Activated naive CD4-positive, alpha-beta T cell treated with anti-CD3 and anti-CD28 coated beads, Interleukin-2, amount 10 ng/mL, durations not matched to agents 7 days and 5 days (primary cell): Measurements from ENCODE around the gene MCF2L2.

Experiments used
- CTCF ChIA-PET: fragments of 350-600 bp; sonication (Branson Sonifier 250); formaldehyde crosslinking; loops from one replicate; lab custom pipeline; 2021; ENCODE audit warnings: antibody characterized with exemption; lab: Charles Lee
- DNase-seq: peaks from one replicate; pipeline ENCODE4 v3.0.0-alpha.2; 2020
- H3K27ac Mint-ChIP-seq: one replicate; pipeline ENCODE4 v1.8.0; 2021; ENCODE audit warnings: mild to moderate bottlenecking, moderate library complexity, mixed read lengths
- H3K27me3 Mint-ChIP-seq: one replicate; pipeline ENCODE4 v1.8.0; 2021; ENCODE audit warnings: mild to moderate bottlenecking, mixed read lengths
- H3K36me3 Mint-ChIP-seq: one replicate; pipeline ENCODE4 v1.8.0; 2021; ENCODE audit warnings: mixed read lengths
- H3K4me1 Mint-ChIP-seq: one replicate; pipeline ENCODE4 v1.8.0; 2021; ENCODE audit warnings: mixed read lengths
- H3K4me3 Mint-ChIP-seq: one replicate; pipeline ENCODE4 v1.8.0; 2021; ENCODE audit warnings: mild to moderate bottlenecking, moderate library complexity, mixed read lengths
- H3K9me3 Mint-ChIP-seq: one replicate; pipeline ENCODE4 v1.8.0; 2021; ENCODE audit warnings: mixed read lengths

MCF2L2 gene

GRCh38 chr3:183161552-183162336, 266.7 kb downstream of the MCF2L2 start:
- H3K9me3 Mint-ChIP-seq = no peaks in the 10 kb centered on the region
- CTCF ChIA-PET = interaction anchor here (0.5 to 1.6 kb wide), 3 partner anchors 23 to 249 kb away, joined by 3 to 4 read pairs (median 4); no protein-coding TSS in a partner anchor
- peak overlapping the region; percentile 83 for H3K4me3 Mint-ChIP-seq
- H3K4me1 Mint-ChIP-seq = peaks cover 22% of the 10 kb centered on the region
- peak overlapping the region; percentile 28 for H3K27ac Mint-ChIP-seq
- no peaks in the 10 kb centered on the region for H3K36me3 Mint-ChIP-seq
- peak; percentile 27 for DNase-seq
- H3K27me3 Mint-ChIP-seq = peaks cover 7% of the 10 kb centered on the region

- no peak overlapping the region for H3K4me3 Mint-ChIP-seq
- H3K36me3 Mint-ChIP-seq = no peaks in the 10 kb centered on the region
- CTCF ChIA-PET = interaction anchor here (1.6 kb wide), 1 partner anchor 24 kb away, joined by 4 read pairs; no protein-coding TSS in a partner anchor
Observed at GRCh38 chr3:183160616-183161015, 267.8 kb downstream of the MCF2L2 start.

GRCh38 chr3:183159333-183159732, 269.1 kb downstream of the MCF2L2 start:
- H3K27ac Mint-ChIP-seq = no peak overlapping the region
- H3K27me3 Mint-ChIP-seq = peaks cover 7% of the 10 kb centered on the region
- no peak for DNase-seq
- no peak overlapping the region for H3K4me3 Mint-ChIP-seq
- H3K36me3 Mint-ChIP-seq = no peaks in the 10 kb centered on the region
- H3K9me3 Mint-ChIP-seq = no peaks in the 10 kb centered on the region
- CTCF ChIA-PET = no interaction called here
- peaks cover 22% of the 10 kb centered on the region for H3K4me1 Mint-ChIP-seq

More at GRCh38 chr3:183160616-183161015, 267.8 kb downstream of the MCF2L2 start:
- Mint-ChIP-seq H3K27me3 (peaks cover 7% of the 10 kb centered on the region), H3K27ac (no peak overlapping the region), H3K9me3 (no peaks in the 10 kb centered on the region), H3K4me1 (peaks cover 22% of the 10 kb centered on the region)
- DNase-seq = no peak

- Mint-ChIP-seq H3K4me1 (peaks cover 22% of the 10 kb centered on the region), H3K9me3 (no peaks in the 10 kb centered on the region), H3K27me3 (peaks cover 6% of the 10 kb centered on the region), H3K27ac (no peak overlapping the region), H3K36me3 (no peaks in the 10 kb centered on the region), H3K4me3 (no peak overlapping the region)
- CTCF ChIA-PET = no interaction called here
- no peak for DNase-seq
Observed at GRCh38 chr3:183158551-183159006, 269.8 kb downstream of the MCF2L2 start.

GRCh38 chr3:183158113-183158512, 270.3 kb downstream of the MCF2L2 start:
- CTCF ChIA-PET = no interaction called here
- H3K9me3 Mint-ChIP-seq = no peaks in the 10 kb centered on the region
- peaks cover 3% of the 10 kb centered on the region for H3K27me3 Mint-ChIP-seq
- no peak overlapping the region for H3K27ac Mint-ChIP-seq
- H3K4me3 Mint-ChIP-seq = no peak overlapping the region
- DNase-seq = no peak
- no peaks in the 10 kb centered on the region for H3K36me3 Mint-ChIP-seq
- peaks cover 22% of the 10 kb centered on the region for H3K4me1 Mint-ChIP-seq

GRCh38 chr3:183156266-183156665, 272.2 kb downstream of the MCF2L2 start:
- no peak overlapping the region for H3K27ac Mint-ChIP-seq
- no peaks in the 10 kb centered on the region for H3K36me3 Mint-ChIP-seq
- CTCF ChIA-PET = no interaction called here
- no peak overlapping the region for H3K4me3 Mint-ChIP-seq
- no peaks in the 10 kb centered on the region for H3K27me3 Mint-ChIP-seq
- peaks cover 10% of the 10 kb centered on the region for H3K4me1 Mint-ChIP-seq
- no peak for DNase-seq
- H3K9me3 Mint-ChIP-seq = no peaks in the 10 kb centered on the region

GRCh38 chr3:183155499-183155898, 272.9 kb downstream of the MCF2L2 start:
- DNase-seq = no peak
- CTCF ChIA-PET = no interaction called here
- H3K9me3 Mint-ChIP-seq = no peaks in the 10 kb centered on the region
- H3K36me3 Mint-ChIP-seq = no peaks in the 10 kb centered on the region
- no peak overlapping the region for H3K4me3 Mint-ChIP-seq
- H3K4me1 Mint-ChIP-seq = peaks cover 10% of the 10 kb centered on the region
- no peaks in the 10 kb centered on the region for H3K27me3 Mint-ChIP-seq
- H3K27ac Mint-ChIP-seq = no peak overlapping the region

GRCh38 chr3:183153210-183153950, 275.0 kb downstream of the MCF2L2 start:
- H3K9me3 Mint-ChIP-seq = no peaks in the 10 kb centered on the region
- H3K4me1 Mint-ChIP-seq = no peaks in the 10 kb centered on the region
- DNase-seq = no peak
- H3K36me3 Mint-ChIP-seq = no peaks in the 10 kb centered on the region
- H3K4me3 Mint-ChIP-seq = no peak overlapping the region
- CTCF ChIA-PET = no interaction called here
- no peaks in the 10 kb centered on the region for H3K27me3 Mint-ChIP-seq
- H3K27ac Mint-ChIP-seq = no peak overlapping the region

GRCh38 chr3:183151821-183152351, 276.5 kb downstream of the MCF2L2 start:
- no peaks in the 10 kb centered on the region for H3K27me3 Mint-ChIP-seq
- no peak overlapping the region for H3K27ac Mint-ChIP-seq
- no peaks in the 10 kb centered on the region for H3K9me3 Mint-ChIP-seq
- no peak overlapping the region for H3K4me3 Mint-ChIP-seq
- CTCF ChIA-PET = no interaction called here
- H3K36me3 Mint-ChIP-seq = no peaks in the 10 kb centered on the region
- H3K4me1 Mint-ChIP-seq = no peaks in the 10 kb centered on the region
- DNase-seq = no peak

- Mint-ChIP-seq H3K36me3 (no peaks in the 10 kb centered on the region), H3K27ac (no peak overlapping the region), H3K9me3 (no peaks in the 10 kb centered on the region), H3K27me3 (no peaks in the 10 kb centered on the region), H3K4me1 (no peaks in the 10 kb centered on the region), H3K4me3 (no peak overlapping the region)
- CTCF ChIA-PET = no interaction called here
- DNase-seq = no peak
Observed at GRCh38 chr3:183151086-183151485, 277.3 kb downstream of the MCF2L2 start.

GRCh38 chr3:183149915-183150750, 278.3 kb downstream of the MCF2L2 start:
- H3K4me3 Mint-ChIP-seq = no peak overlapping the region
- no peak for DNase-seq
- H3K27me3 Mint-ChIP-seq = no peaks in the 10 kb centered on the region
- no peak overlapping the region for H3K27ac Mint-ChIP-seq
- CTCF ChIA-PET = no interaction called here
- no peaks in the 10 kb centered on the region for H3K36me3 Mint-ChIP-seq
- no peaks in the 10 kb centered on the region for H3K4me1 Mint-ChIP-seq
- no peaks in the 10 kb centered on the region for H3K9me3 Mint-ChIP-seq

GRCh38 chr3:183148056-183148455, 280.4 kb downstream of the MCF2L2 start:
- Mint-ChIP-seq H3K27ac (no peak overlapping the region), H3K9me3 (no peaks in the 10 kb centered on the region), H3K4me3 (no peak overlapping the region), H3K4me1 (no peaks in the 10 kb centered on the region), H3K27me3 (no peaks in the 10 kb centered on the region), H3K36me3 (no peaks in the 10 kb centered on the region)
- DNase-seq = no peak
- CTCF ChIA-PET = no interaction called here

- no peaks in the 10 kb centered on the region for H3K27me3 Mint-ChIP-seq
- no peak for DNase-seq
- no peaks in the 10 kb centered on the region for H3K9me3 Mint-ChIP-seq
- H3K27ac Mint-ChIP-seq = no peak overlapping the region
- CTCF ChIA-PET = no interaction called here
- H3K4me3 Mint-ChIP-seq = no peak overlapping the region
- H3K36me3 Mint-ChIP-seq = peaks cover 2% of the 10 kb centered on the region
- H3K4me1 Mint-ChIP-seq = no peaks in the 10 kb centered on the region
Observed at GRCh38 chr3:183144363-183144762, 284.1 kb downstream of the MCF2L2 start.

GRCh38 chr3:183142199-183142598, 286.2 kb downstream of the MCF2L2 start:
- H3K36me3 Mint-ChIP-seq = peaks cover 2% of the 10 kb centered on the region
- H3K27ac Mint-ChIP-seq = no peak overlapping the region
- H3K27me3 Mint-ChIP-seq = no peaks in the 10 kb centered on the region
- no peaks in the 10 kb centered on the region for H3K4me1 Mint-ChIP-seq
- no peak overlapping the region for H3K4me3 Mint-ChIP-seq
- CTCF ChIA-PET = interaction anchor here (1.2 kb wide), 1 partner anchor 17 kb away, joined by 3 read pairs; no protein-coding TSS in a partner anchor
- H3K9me3 Mint-ChIP-seq = no peaks in the 10 kb centered on the region
- no peak for DNase-seq
